Neural crest cell (in vitro differentiated cells): ENCODE data around the gene APBA3. TPM values are rescaled to one million over a fixed set of nuclear protein-coding genes. Genes with fewer than 3 reads are reported as not detected.

ENCODE experiments used
- DNase-seq: peaks from one replicate; pipeline ENCODE4 v3.0.0; 2021; ENCODE audit warnings: low read depth, mixed read lengths, low spot score
- H3K27ac Mint-ChIP-seq: one replicate; pipeline ENCODE4 v1.8.0; 2021; ENCODE audit warnings: mild to moderate bottlenecking, mixed read lengths; ENCODE audit not compliant: unreplicated experiment
- H3K27me3 Mint-ChIP-seq: 2 replicates; pipeline ENCODE4 v1.8.0; 2021; ENCODE audit warnings: low read depth, mild to moderate bottlenecking, mixed read lengths
- H3K36me3 Mint-ChIP-seq: 2 replicates; pipeline ENCODE4 v1.8.0; 2021; ENCODE audit warnings: low read depth, mild to moderate bottlenecking, mixed read lengths
- H3K4me1 Mint-ChIP-seq: 2 replicates; pipeline ENCODE4 v1.8.0; 2021; ENCODE audit warnings: mixed read lengths
- H3K4me3 Mint-ChIP-seq: one replicate; pipeline ENCODE4 v1.8.0; 2021; ENCODE audit warnings: mild to moderate bottlenecking, mixed read lengths
- H3K9me3 Mint-ChIP-seq: 2 replicates; pipeline ENCODE4 v1.8.0; 2021; ENCODE audit warnings: mixed read lengths
- total RNA-seq: library from RNA; stranded (reverse); gene quantifications from 2 replicates; pipeline ENCODE4 v1.2.1, GENCODE V29; 2021
- TF ChIP-seq, protein P1 (sequence below): fragments of 200-600 bp; sonication (generic); conservative IDR thresholded peaks from 2 replicates; pipeline ENCODE4 v1.5.0; 2021; ENCODE audit warnings: antibody characterized with exemption, mild to moderate bottlenecking

The APBA3 gene
- total RNA-seq, 1 donor from 2014 or later = 24.5 TPM

DNA sequence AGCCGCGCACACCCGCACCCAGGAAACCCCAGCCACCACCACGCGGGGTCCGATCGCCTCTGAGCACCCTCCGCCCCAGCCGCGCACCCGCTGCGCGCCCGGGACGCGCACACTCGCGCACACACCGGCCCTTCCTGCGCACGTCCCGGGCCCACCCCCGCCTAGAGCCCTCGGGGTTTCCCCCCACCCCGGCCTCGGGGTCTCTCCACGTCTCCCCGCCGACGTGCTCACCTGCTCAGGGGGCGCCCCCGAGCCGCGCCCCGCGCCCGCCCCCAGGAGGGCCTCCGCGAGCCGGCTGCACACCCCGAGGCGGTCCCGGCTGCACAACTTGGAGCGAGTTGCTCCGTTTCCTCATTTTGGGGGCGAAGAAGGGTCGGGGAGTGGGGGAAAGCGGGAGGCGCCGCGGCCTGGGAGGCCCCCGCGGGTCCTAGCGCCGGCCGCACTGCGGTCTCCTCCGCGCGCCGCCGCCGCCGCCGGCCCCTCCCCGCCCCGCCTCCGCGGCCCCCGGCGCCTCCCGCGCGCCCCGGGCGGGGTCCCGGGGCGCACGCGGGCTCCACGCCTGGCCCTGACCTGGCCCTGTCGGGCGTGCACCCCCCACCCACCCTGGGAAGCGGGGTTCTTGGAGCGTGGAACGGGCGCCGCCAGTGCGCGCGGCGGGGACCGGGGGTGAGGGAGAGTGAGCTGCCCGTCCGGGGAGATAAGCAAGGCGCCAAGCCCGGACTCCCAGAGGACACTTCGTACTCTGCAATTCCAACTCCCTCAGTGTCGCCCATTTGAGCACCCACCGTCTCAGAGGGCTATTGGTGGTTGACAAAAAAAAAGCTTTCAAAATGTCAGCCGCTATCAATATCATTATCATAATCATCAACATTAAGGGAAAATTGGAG, 24.7 kb upstream of the APBA3 start, which contains the start of gene MATK:
Gene MATK (minus strand): TSS at position 444 of the 887 bp plus-strand sequence. CDS start 1,246 bp downstream, outside the sequence.
- H3K9me3 Mint-ChIP-seq = peaks cover 8% of the 10 kb centered on the region

DNA sequence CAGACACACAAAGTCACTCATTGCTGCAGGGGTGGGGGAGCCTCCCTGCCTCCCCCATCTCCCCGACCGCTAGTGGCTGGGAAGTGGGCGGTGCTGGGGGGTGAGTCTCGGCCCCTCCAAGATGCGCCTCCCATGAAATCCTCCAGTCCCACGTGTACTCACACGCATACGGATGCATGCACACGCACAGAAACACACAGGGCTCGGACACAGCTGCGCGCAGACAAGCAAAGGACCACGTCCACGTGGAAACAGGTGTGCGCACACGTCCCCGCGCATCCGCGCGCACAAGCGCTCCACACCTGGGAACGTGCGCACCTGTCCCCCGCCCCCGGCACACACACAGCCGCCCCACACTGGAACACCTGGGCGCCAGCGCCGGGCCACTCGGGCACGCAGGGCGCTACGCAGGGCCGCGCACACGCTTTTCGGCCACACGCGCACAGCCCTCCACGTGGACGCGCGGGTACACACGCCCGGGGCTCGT, 24.0 kb upstream of the APBA3 start:
- Mint-ChIP-seq H3K36me3 (no peaks in the 10 kb centered on the region), H3K4me1 (no peaks in the 10 kb centered on the region), H3K9me3 (peaks cover 8% of the 10 kb centered on the region), H3K4me3 (no peak overlapping the region), H3K27me3 (peaks cover 78% of the 10 kb centered on the region), H3K27ac (no peak overlapping the region)
- TF ChIP-seq, protein P1, sequence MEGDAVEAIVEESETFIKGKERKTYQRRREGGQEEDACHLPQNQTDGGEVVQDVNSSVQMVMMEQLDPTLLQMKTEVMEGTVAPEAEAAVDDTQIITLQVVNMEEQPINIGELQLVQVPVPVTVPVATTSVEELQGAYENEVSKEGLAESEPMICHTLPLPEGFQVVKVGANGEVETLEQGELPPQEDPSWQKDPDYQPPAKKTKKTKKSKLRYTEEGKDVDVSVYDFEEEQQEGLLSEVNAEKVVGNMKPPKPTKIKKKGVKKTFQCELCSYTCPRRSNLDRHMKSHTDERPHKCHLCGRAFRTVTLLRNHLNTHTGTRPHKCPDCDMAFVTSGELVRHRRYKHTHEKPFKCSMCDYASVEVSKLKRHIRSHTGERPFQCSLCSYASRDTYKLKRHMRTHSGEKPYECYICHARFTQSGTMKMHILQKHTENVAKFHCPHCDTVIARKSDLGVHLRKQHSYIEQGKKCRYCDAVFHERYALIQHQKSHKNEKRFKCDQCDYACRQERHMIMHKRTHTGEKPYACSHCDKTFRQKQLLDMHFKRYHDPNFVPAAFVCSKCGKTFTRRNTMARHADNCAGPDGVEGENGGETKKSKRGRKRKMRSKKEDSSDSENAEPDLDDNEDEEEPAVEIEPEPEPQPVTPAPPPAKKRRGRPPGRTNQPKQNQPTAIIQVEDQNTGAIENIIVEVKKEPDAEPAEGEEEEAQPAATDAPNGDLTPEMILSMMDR = no peak
- no peak for DNase-seq

More for the DNA sequence above, 24.7 kb upstream of the APBA3 start, which contains the start of gene MATK:
- DNase-seq = no peak
- Mint-ChIP-seq H3K27me3 (peaks cover 81% of the 10 kb centered on the region), H3K36me3 (no peaks in the 10 kb centered on the region), H3K4me1 (no peaks in the 10 kb centered on the region), H3K4me3 (peak within 1 kb of the TSS; percentile 41), H3K27ac (no peak within 1 kb of the TSS)
- TF ChIP-seq, protein P1 = no peak

DNA sequence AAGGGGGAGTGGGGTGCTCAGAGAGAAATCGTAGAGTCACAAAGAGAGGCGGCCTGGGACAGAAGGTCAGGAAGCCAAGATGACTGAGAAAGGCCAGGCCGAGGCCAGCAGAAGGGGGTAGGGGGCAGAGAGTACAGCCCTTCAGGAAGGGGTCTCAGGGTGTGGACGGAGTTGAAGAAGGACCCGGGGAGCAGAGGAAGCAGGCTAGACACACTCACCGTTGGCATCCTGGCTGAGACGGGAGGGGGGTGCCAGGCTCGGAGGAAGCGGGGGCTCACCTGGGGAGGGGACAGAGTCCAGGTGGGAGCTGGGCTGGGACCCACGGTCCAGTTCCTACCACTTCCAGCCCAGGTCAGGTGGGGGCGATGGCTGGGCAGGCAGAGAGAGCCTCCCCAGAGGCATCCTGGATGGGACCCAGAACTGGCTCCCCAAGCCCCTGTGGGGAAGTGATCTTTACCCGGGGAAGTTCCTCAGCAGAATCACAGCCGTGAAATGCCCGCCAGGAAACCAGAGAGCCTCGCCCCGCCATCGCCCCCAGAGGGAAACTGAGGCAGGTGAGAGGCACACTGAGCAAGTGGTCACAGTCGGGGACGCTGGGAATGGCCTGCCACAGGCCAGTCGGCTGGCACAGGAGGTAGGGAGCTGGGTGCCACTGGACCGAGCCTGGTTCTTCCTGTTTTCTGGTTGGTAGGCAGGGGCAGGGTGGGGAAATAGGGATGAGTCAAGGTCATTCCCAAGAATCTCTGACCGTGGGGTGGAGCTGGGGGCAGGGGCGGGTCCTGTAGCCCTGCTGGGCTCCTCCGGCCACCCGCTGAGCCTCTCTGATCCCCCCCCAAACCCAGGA, 23.3 kb upstream of the APBA3 start:
- DNase-seq = no peak

DNA sequence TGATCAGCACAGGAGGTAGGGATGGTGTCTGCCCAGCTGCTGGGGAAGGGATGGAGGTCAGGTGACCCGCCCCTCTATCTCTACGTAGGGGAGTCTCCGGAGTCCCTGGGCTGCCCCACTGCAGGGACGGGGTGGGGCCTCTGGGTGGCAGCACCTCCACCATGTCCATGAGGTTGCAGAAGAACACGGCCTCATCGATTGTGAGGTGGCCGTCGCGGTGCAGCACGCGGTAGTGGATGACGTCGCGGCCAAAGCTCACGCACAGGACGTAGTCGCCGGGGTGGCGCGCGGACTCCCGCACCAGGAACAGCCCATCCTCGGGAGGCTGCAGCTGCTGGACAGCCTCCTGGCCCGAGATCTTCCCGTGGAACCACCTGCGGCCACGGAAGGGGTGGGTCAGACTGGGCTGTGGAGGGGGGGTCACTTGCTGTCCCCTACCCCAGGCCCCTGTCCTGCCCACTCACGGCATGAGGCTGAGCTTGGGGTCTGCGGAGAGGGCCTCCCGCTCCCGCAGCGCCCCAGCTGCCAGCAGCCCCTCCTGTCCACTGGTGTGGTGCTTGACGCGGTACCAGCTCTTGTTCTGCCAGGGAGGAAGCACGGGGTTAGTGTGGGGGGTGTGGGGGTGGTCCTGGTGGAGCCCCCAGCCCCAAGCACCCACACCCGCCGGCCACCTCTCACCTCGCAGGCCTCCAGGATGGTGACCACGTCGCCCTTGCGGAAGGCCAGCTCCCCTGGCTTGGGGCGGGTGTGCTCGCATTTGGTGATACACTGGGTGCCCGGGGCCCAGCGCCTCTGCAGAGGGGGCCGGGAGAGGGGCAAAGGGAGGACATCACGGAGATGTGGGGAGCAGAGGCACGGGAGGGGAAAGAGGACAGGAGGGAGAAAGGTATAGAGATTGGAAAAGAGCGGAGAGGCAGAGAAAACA, 22.4 kb upstream of the APBA3 start:
- peaks cover 62% of the 10 kb centered on the region for H3K27me3 Mint-ChIP-seq
- H3K4me1 Mint-ChIP-seq = no peaks in the 10 kb centered on the region
- H3K27ac Mint-ChIP-seq = no peak overlapping the region
- TF ChIP-seq, protein P1 = peak; percentile 43
- H3K4me3 Mint-ChIP-seq = no peak overlapping the region
- no peaks in the 10 kb centered on the region for H3K36me3 Mint-ChIP-seq
- H3K9me3 Mint-ChIP-seq = peaks cover 8% of the 10 kb centered on the region
- no peak for DNase-seq

More for the DNA sequence above, 23.3 kb upstream of the APBA3 start:
- Mint-ChIP-seq H3K4me1 (no peaks in the 10 kb centered on the region), H3K36me3 (no peaks in the 10 kb centered on the region), H3K4me3 (no peak overlapping the region), H3K27ac (no peak overlapping the region), H3K9me3 (peaks cover 8% of the 10 kb centered on the region), H3K27me3 (peaks cover 71% of the 10 kb centered on the region)
- TF ChIP-seq, protein P1 = no peak
